ENCODE data around the gene CROT. TPM values are rescaled to one million over a fixed set of nuclear protein-coding genes. Genes with fewer than 3 reads are reported as not detected.

Gene CROT
- total RNA-seq, 2 donors from 2014 or later, result 6.3 to 11.0 TPM

- H3K27ac Mint-ChIP-seq, result no peak overlapping the region
- peaks cover 33% of the 10 kb centered on the region for H3K9me3 ChIP-seq (ENCODE audit: control insufficient read depth, low read length)
- no peaks in the 10 kb centered on the region for H3K27me3 ChIP-seq (ENCODE audit: control insufficient read depth, insufficient read depth, low read length, poor library complexity, severe bottlenecking)
- WGBS, 2 experiments (ENCODE audit: insufficient coverage in 1 of 2, insufficient read length in 1 of 2), result 90% methylated on average over 2 of the region's 2 CpGs; no CpG with 5 or more reads in 1 of the 2 experiments
- no peaks in the 10 kb centered on the region for H3K4me1 ChIP-seq (ENCODE audit: control insufficient read depth, insufficient read depth, low read length)
- H3K36me3 Mint-ChIP-seq (ENCODE audit: low read depth), result peaks cover 12% of the 10 kb centered on the region
- peaks cover 35% of the 10 kb centered on the region for H3K36me3 ChIP-seq (ENCODE audit: control insufficient read depth, insufficient read depth, low read length)
- peaks cover 4% of the 10 kb centered on the region for H3K4me1 Mint-ChIP-seq
- no peak overlapping the region for H3K27ac ChIP-seq (ENCODE audit: low read depth, low read length)
- peaks cover 5% of the 10 kb centered on the region for H3K9me3 Mint-ChIP-seq
- no peak overlapping the region for H3K4me3 ChIP-seq (ENCODE audit: low read length)
- DNase-seq, result no peak
- H3K27me3 Mint-ChIP-seq (ENCODE audit: insufficient read depth), result no peaks in the 10 kb centered on the region
- no peak overlapping the region for H3K4me3 Mint-ChIP-seq
- H3K9ac ChIP-seq (ENCODE audit: extremely low read depth, low read length, poor library complexity, severe bottlenecking), result no peak overlapping the region
- no peak for TF ChIP-seq CTCF (conservative IDR thresholded peaks at IDR 0.05)
These were observed 53.0 kb downstream of the CROT start for GRCh38 chr7:87398446-87398845.

- Mint-ChIP-seq H3K36me3 (ENCODE audit: low read depth) (no peaks in the 10 kb centered on the region), H3K27me3 (ENCODE audit: insufficient read depth) (no peaks in the 10 kb centered on the region), H3K4me3 (no peak overlapping the region), H3K27ac (no peak overlapping the region), H3K9me3 (no peaks in the 10 kb centered on the region), H3K4me1 (no peaks in the 10 kb centered on the region)
- Histone ChIP-seq H3K27me3 (ENCODE audit: control insufficient read depth, insufficient read depth, low read length, poor library complexity, severe bottlenecking) (no peaks in the 10 kb centered on the region), H3K9me3 (ENCODE audit: control insufficient read depth, low read length) (no peaks in the 10 kb centered on the region), H3K4me1 (ENCODE audit: control insufficient read depth, insufficient read depth, low read length) (no peaks in the 10 kb centered on the region), H3K9ac (ENCODE audit: extremely low read depth, low read length, poor library complexity, severe bottlenecking) (no peak overlapping the region), H3K4me3 (ENCODE audit: low read length) (no peak overlapping the region), H3K36me3 (ENCODE audit: control insufficient read depth, insufficient read depth, low read length) (no peaks in the 10 kb centered on the region), H3K27ac (ENCODE audit: low read depth, low read length) (no peak overlapping the region)
- TF ChIP-seq CTCF (conservative IDR thresholded peaks at IDR 0.05), result no peak
- no peak for DNase-seq
These were observed 59.2 kb downstream of the CROT start for GRCh38 chr7:87404674-87405073.

GRCh38 chr7:87411186-87411585, 65.7 kb downstream of the CROT start:
- TF ChIP-seq CTCF (conservative IDR thresholded peaks at IDR 0.05), result no peak
- H3K9me3 ChIP-seq (ENCODE audit: control insufficient read depth, low read length), result no peaks in the 10 kb centered on the region
- no peaks in the 10 kb centered on the region for H3K36me3 ChIP-seq (ENCODE audit: control insufficient read depth, insufficient read depth, low read length)
- H3K4me3 Mint-ChIP-seq, result no peak overlapping the region
- DNase-seq, result no peak
- H3K36me3 Mint-ChIP-seq (ENCODE audit: low read depth), result no peaks in the 10 kb centered on the region
- no peak overlapping the region for H3K27ac ChIP-seq (ENCODE audit: low read depth, low read length)
- H3K27ac Mint-ChIP-seq, result no peak overlapping the region
- H3K4me1 ChIP-seq (ENCODE audit: control insufficient read depth, insufficient read depth, low read length), result peaks cover 11% of the 10 kb centered on the region
- no peaks in the 10 kb centered on the region for H3K9me3 Mint-ChIP-seq
- no peak overlapping the region for H3K4me3 ChIP-seq (ENCODE audit: low read length)
- no peaks in the 10 kb centered on the region for H3K27me3 Mint-ChIP-seq (ENCODE audit: insufficient read depth)
- WGBS, 2 experiments (ENCODE audit: insufficient coverage in 1 of 2, insufficient read length in 1 of 2), result 97% methylated on average over 1 of the region's 1 CpG; no CpG with 5 or more reads in 1 of the 2 experiments
- no peaks in the 10 kb centered on the region for H3K27me3 ChIP-seq (ENCODE audit: control insufficient read depth, insufficient read depth, low read length, poor library complexity, severe bottlenecking)
- peaks cover 22% of the 10 kb centered on the region for H3K4me1 Mint-ChIP-seq
- H3K9ac ChIP-seq (ENCODE audit: extremely low read depth, low read length, poor library complexity, severe bottlenecking), result no peak overlapping the region
